Calu3 (cell line): ENCODE measurements around the gene GPATCH8. TPM values are rescaled to one million over a fixed set of nuclear protein-coding genes. Genes with fewer than 3 reads are reported as not detected.

Experiments used
- BruUV-seq: library from RNA; stranded (reverse); fragments of 400-500 nt; replicated peaks from 2 replicates; lab custom pipeline; 2021; lab: Mats Ljungman, UMichigan
- CTCF ChIA-PET: fragments of 300-600 bp; sonication (Branson Sonifier 250); formaldehyde crosslinking; loops from one replicate; lab custom pipeline; 2022; ENCODE audit warnings: antibody characterized with exemption; lab: Charles Lee
- DNase-seq: peaks from one replicate; pipeline ENCODE4 v3.0.0; 2022
- H3K27ac Mint-ChIP-seq: one replicate; pipeline ENCODE4 v1.8.0; 2022; ENCODE audit warnings: mixed read lengths; ENCODE audit not compliant: unreplicated experiment
- H3K27me3 Mint-ChIP-seq: one replicate; pipeline ENCODE4 v1.8.0; 2022; ENCODE audit warnings: mixed read lengths; ENCODE audit not compliant: unreplicated experiment
- H3K36me3 Mint-ChIP-seq: one replicate; pipeline ENCODE4 v1.8.0; 2022; ENCODE audit warnings: mild to moderate bottlenecking, moderate library complexity, mixed read lengths; ENCODE audit not compliant: insufficient read depth, unreplicated experiment
- H3K4me1 Mint-ChIP-seq: one replicate; pipeline ENCODE4 v1.8.0; 2022; ENCODE audit warnings: mild to moderate bottlenecking, low read depth, mixed read lengths; ENCODE audit not compliant: unreplicated experiment
- H3K4me3 Mint-ChIP-seq: one replicate; pipeline ENCODE4 v1.8.0; 2022; ENCODE audit warnings: mild to moderate bottlenecking, low read depth, moderate library complexity, mixed read lengths; ENCODE audit not compliant: unreplicated experiment
- H3K9me3 Mint-ChIP-seq: one replicate; pipeline ENCODE4 v1.8.0; 2022; ENCODE audit warnings: low read depth, mixed read lengths; ENCODE audit not compliant: unreplicated experiment
- intact Hi-C: fragments of 100-400 bp; cut with micrococcal nuclease; formaldehyde crosslinking; loops from one replicate; pipeline ENCODE4 v1.10.0; 2022; ENCODE audit not compliant: unreplicated experiment
- total RNA-seq: library from RNA; stranded (reverse); gene quantifications from 2 replicates; pipeline ENCODE4 v1.2.3, GENCODE V29; 2022
- TF ChIP-seq, protein P1 (sequence below): fragments of 200-600 bp; IDR thresholded peaks from one replicate; pipeline ENCODE4 v1.8.0; 2022; ENCODE audit warnings: antibody characterized with exemption; ENCODE audit not compliant: unreplicated experiment

The GPATCH8 gene
- total RNA-seq, 1 experiment from 2014 or later, result 60.1 TPM

DNA sequence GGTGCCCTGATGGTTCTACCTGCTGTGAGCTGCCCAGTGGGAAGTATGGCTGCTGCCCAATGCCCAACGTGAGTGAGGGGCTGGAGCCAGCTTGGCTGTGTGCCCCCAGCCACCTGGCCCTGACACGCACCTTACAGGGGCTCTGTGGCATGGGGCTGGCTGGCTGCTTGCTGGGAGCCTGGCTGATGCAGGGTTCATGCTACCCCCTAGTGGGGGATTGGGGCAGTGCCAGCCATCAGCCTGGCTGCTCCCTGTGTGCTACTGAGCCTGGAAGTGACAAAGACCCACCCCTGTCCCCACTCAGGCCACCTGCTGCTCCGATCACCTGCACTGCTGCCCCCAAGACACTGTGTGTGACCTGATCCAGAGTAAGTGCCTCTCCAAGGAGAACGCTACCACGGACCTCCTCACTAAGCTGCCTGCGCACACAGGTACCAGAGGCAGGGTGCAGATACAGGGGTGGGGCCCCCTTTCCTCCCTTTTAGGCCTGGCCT is 152.4 kb downstream of the GPATCH8 start:
- Mint-ChIP-seq H3K27me3 (peaks cover 9% of the 10 kb centered on the region), H3K27ac (no peak overlapping the region), H3K4me3 (no peak overlapping the region), H3K4me1 (peaks cover 8% of the 10 kb centered on the region), H3K36me3 (peaks cover 18% of the 10 kb centered on the region), H3K9me3 (no peaks in the 10 kb centered on the region)
- CTCF ChIA-PET, result interaction anchor here (0.6 to 2.2 kb wide), 4 partner anchors 10 to 129 kb away, joined by 3 to 5 read pairs (median 4); partner anchors contain the start of gene SLC25A39
- no TSS peak for BruUV-seq
- TF ChIP-seq, protein P1, sequence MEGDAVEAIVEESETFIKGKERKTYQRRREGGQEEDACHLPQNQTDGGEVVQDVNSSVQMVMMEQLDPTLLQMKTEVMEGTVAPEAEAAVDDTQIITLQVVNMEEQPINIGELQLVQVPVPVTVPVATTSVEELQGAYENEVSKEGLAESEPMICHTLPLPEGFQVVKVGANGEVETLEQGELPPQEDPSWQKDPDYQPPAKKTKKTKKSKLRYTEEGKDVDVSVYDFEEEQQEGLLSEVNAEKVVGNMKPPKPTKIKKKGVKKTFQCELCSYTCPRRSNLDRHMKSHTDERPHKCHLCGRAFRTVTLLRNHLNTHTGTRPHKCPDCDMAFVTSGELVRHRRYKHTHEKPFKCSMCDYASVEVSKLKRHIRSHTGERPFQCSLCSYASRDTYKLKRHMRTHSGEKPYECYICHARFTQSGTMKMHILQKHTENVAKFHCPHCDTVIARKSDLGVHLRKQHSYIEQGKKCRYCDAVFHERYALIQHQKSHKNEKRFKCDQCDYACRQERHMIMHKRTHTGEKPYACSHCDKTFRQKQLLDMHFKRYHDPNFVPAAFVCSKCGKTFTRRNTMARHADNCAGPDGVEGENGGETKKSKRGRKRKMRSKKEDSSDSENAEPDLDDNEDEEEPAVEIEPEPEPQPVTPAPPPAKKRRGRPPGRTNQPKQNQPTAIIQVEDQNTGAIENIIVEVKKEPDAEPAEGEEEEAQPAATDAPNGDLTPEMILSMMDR, result peak; percentile 97
- peak; percentile 90 for DNase-seq
- intact Hi-C loops, result no loop called here

DNA sequence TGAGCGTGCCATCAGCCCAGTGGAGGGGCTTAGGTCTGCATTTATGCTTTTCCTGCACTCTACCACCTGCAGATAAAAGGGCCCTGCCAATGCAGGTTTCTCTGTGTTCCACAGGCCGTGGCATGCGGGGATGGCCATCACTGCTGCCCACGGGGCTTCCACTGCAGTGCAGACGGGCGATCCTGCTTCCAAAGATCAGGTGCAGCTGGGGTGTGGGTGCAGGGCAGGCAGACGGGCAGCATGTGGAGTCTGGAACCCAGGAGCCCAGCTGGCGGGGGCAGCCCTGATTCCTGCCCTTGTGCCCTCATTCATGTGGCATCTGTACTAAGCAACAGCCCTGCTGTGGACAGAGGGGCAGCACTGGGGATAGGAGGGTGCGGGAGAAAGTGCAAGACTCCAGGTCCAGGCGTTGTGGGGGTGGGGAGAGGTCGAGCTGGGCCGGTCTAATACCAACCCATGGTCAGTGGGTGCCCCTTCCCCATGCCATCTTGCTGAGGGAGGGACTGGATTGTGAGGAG is 153.6 kb downstream of the GPATCH8 start:
- H3K9me3 Mint-ChIP-seq, result no peaks in the 10 kb centered on the region
- no TSS peak for BruUV-seq
- no peaks in the 10 kb centered on the region for H3K27me3 Mint-ChIP-seq
- no peak for DNase-seq
- H3K36me3 Mint-ChIP-seq, result peaks cover 30% of the 10 kb centered on the region
- no peak overlapping the region for H3K4me3 Mint-ChIP-seq
- CTCF ChIA-PET, result interaction anchor here (0.6 to 1.8 kb wide), 2 partner anchors 18 to 478 kb away, joined by 3 to 5 read pairs; no protein-coding TSS in a partner anchor
- intact Hi-C loops, result loop anchor here (5.0 kb wide), 2 partner anchors 127 to 147 kb away; no protein-coding TSS in a partner anchor
- peaks cover 11% of the 10 kb centered on the region for H3K4me1 Mint-ChIP-seq
- TF ChIP-seq, protein P1, result no peak
- no peak overlapping the region for H3K27ac Mint-ChIP-seq

DNA sequence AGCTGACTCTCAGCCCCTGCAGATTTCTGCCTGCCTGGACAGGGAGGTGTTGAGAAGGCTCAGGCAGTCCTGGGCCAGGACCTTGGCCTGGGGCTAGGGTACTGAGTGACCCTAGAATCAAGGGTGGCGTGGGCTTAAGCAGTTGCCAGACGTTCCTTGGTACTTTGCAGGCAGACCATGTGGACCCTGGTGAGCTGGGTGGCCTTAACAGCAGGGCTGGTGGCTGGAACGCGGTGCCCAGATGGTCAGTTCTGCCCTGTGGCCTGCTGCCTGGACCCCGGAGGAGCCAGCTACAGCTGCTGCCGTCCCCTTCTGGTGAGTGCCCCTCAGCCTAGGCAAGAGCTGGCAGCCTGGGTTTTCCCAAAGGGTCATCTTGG is 154.2 kb downstream of the GPATCH8 start:
- no peak for DNase-seq
- H3K9me3 Mint-ChIP-seq, result no peaks in the 10 kb centered on the region
- H3K4me3 Mint-ChIP-seq, result no peak overlapping the region
- H3K27me3 Mint-ChIP-seq, result no peaks in the 10 kb centered on the region
- H3K4me1 Mint-ChIP-seq, result peaks cover 11% of the 10 kb centered on the region
- H3K27ac Mint-ChIP-seq, result no peak overlapping the region
- TF ChIP-seq, protein P1, result no peak
- CTCF ChIA-PET, result interaction anchor here (1.8 kb wide), 1 partner anchor 18 kb away, joined by 5 read pairs; no protein-coding TSS in a partner anchor
- peaks cover 36% of the 10 kb centered on the region for H3K36me3 Mint-ChIP-seq
- intact Hi-C loops, result loop anchor here (5.0 kb wide), 2 partner anchors 127 to 147 kb away; no protein-coding TSS in a partner anchor
- no TSS peak for BruUV-seq

DNA sequence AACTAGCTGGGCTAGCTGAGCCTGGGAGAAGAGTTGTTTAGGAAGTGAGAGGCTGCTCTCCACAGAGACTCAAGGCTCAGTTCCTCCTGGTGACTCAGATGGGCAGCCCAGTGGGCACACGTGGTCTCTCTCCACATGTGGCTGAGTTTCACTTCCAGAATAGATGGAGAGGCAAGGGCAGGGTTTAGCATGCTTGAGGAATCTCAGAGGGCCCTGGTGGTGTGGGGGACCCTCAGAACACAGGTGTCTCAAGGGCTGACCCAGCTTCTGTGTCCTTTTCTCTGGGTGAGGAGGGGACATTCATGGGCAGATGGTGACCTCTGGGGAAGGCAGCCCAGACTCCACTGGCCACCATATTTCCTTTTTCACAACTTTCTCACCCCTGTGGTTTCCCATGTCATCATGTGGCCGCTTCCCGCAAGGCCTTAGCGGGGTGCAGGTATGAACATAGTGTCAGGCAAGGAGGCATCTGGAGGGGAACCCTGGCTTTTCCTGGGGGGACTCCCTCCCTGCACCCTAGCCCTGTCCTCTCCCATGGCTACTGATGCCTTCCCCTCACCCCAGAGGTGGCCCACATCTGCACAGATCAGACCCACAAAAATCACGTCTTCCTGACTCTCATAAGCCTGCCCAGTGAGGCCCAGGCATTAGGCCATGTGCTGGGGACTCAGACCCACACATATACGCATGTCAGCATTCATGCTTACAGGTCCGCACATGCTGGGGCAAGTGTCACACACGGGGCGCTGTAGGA is 154.8 kb downstream of the GPATCH8 start:
- CTCF ChIA-PET, result interaction anchor here (1.4 to 1.8 kb wide), 2 partner anchors 8 to 17 kb away, joined by 5 to 6 read pairs; no protein-coding TSS in a partner anchor
- Mint-ChIP-seq H3K36me3 (peaks cover 36% of the 10 kb centered on the region), H3K4me1 (peaks cover 11% of the 10 kb centered on the region), H3K27ac (no peak overlapping the region), H3K27me3 (no peaks in the 10 kb centered on the region), H3K9me3 (no peaks in the 10 kb centered on the region), H3K4me3 (no peak overlapping the region)
- no TSS peak for BruUV-seq
- intact Hi-C loops, result loop anchor here (5.0 kb wide), 2 partner anchors 126 to 146 kb away; no protein-coding TSS in a partner anchor
- no peak for DNase-seq
- TF ChIP-seq, protein P1, result no peak

Other genes starting within 250 kb of the GPATCH8 start
- not detected in 2 replicates for gene SLC4A1, start 235.3 kb downstream of the GPATCH8 start, total RNA-seq
- gene RUNDC3A, start 194.8 kb downstream of the GPATCH8 start, total RNA-seq, result 0.86 and 1.2 TPM in 2 replicates
- gene SLC25A39, start 178.6 kb downstream of the GPATCH8 start, total RNA-seq, result 271 and 297 TPM in 2 replicates
- 376 and 480 TPM in 2 replicates for gene GRN, start 158.1 kb downstream of the GPATCH8 start, total RNA-seq
- gene FAM171A2, start 139.6 kb downstream of the GPATCH8 start, total RNA-seq, result 0.95 and 2.0 TPM in 2 replicates
- gene ITGA2B, start 113.8 kb downstream of the GPATCH8 start, total RNA-seq, result 1.2 and 1.6 TPM in 2 replicates
- 28.5 and 35.8 TPM in 2 replicates for gene FZD2, start 54.1 kb upstream of the GPATCH8 start, total RNA-seq
- gene MEIOC, start 153.1 kb upstream of the GPATCH8 start, total RNA-seq, result 3.5 and 4.7 TPM in 2 replicates
- gene CCDC43, start 186.4 kb upstream of the GPATCH8 start, total RNA-seq, result 48.0 and 48.4 TPM in 2 replicates
- gene DBF4B, start 205.3 kb upstream of the GPATCH8 start, total RNA-seq, result 44.8 and 47.4 TPM in 2 replicates